ENCODE results near the gene ARID1A. TPM values are rescaled to one million over a fixed set of nuclear protein-coding genes. Genes with fewer than 3 reads are reported as not detected.
"Not testable (repeated sequence)": the region's sequence is repeated elsewhere in the genome, so short reads cannot be mapped to it uniquely, and the experiment has no call there.

ARID1A gene
- total RNA-seq, 1 experiment from 2014 or later = 17.2 TPM

DNA sequence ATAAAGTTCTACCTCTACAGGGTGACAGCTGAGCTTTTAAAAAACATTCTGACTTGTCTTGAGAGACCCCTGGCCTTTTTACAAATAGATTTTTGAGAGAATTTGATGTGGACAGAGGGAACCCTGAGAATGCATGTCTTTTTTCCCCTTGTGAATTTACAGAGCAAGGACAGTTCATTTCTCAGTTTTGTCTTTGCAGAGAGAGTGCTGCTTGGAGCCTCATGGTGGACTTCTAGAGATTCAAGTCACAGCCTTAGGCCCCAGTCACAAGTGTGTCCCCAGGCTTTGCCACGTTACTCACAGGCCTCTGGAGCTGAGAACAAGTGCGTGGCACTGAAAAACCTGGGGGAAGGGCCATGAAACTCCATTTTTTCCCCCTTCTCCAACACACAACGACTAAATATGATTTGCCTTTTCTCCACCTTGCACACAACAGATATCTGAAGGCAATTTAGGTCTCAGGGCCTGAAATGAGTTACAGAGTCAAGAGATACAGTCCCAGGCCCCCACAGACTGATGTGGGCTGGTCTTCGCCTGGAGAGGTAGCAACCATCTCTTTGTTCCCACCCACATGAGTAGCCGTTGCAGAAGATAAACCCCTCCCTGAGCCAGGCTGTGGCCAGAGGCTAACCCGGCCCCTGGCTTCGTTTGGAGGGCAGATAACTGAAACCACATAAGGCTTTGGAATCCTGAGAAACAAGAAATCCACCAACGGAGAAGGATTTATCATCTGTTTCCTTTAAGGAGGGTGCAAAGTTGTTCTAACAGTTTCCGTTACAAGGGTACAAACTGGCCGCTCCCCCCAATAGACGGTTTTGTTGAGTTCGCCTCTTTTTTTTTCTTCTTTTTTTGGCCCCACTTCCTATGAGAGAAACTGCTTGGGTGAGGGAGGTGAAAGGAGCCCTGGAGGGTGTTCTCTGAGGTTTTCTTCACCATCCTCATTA, 90.9 kb downstream of the ARID1A start:
- peak; percentile 73 for DNase-seq (ENCODE audit: low read depth)

DNA sequence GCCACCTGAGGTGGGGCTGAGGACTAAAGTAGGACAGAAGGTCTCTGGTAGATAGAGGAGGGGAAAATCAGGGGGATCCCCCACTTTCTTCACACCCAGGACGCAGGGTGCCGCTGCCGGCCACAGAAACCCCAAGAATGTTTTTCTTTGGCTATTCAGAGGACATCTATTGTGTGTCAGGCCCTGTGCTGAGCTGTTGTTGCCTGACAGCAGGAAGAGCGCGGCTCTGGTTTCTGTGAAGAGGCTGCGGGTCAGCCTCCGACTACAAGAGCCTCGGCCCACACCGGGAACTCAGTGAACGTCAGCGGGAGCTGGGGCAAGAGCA, 91.5 kb downstream of the ARID1A start:
- no peak for DNase-seq (ENCODE audit: low read depth)

GRCh38 chr1:26787706-26788514, 92.1 kb downstream of the ARID1A start, which contains the start of gene PIGV:
PIGV (plus strand) TSS chr1:26787950; CDS start chr1:26790816, 2,866 bp downstream.
- peak; percentile 92 for DNase-seq (ENCODE audit: low read depth)

- no peak for DNase-seq (ENCODE audit: low read depth)
Measured at GRCh38 chr1:26788515-26788785, 92.6 kb downstream of the ARID1A start.

DNA sequence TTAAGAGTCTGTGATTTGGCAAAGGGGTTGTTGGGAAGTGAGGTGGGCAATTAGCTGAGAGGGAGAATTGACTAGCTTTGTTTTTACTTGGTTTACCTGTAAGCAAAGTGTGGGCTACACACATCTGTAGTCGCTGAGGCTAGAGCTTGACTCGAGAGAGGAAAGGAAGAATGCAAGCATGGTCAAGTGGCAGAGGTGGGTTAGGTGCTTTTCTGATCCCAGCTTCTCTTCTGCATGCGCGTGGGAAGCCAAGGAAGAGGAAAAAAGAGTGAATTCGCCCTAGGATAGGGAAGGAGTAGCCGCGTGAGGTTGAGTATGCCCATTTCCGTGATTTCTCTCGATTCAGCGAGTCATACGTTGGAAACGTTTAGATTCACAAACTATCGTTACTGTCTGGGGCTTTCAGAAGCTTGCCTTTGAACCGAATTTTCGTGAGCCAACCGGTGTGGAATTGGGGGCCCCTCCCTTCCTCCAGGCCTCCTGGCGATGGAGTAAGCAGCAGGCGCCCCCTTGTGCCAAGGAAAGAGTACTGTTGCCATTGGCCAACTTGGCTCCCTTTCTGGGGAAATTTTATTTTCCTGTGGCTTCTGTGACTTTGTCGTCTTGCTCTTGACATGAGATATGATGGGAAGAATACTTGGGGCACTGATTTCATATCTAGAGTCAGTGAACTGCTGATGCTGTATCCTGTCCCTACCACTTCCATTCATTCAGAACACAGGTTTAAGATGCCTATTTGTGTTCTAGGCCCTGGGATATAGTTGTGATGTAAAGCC, 93.2 kb downstream of the ARID1A start:
- peak; percentile 81 for DNase-seq (ENCODE audit: low read depth)

GRCh38 chr1:26789612-26789865, 93.7 kb downstream of the ARID1A start:
- no peak for DNase-seq (ENCODE audit: low read depth)

DNA sequence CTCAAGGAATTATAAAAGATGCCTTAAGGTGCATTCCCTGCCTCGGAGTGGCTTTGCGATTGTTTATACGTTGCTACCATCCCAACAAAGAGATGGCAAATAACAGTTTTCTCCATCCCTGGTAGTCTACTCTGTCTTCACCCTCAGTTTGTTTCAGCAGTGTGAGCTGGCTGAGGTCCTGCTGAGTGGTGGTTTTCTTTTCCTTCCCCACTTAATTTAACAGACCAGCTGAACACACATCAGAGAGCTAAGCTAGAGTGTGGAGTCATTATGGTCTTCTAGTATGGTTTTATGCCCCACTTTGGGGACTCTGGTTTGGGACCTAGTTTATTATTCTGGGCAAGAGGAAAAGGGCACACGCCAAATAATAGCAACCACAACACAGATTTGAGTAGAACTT, 94.1 kb downstream of the ARID1A start:
- no peak for DNase-seq (ENCODE audit: low read depth)

GRCh38 chr1:26790551-26790953, 94.7 kb downstream of the ARID1A start:
- peak; percentile 37 for DNase-seq (ENCODE audit: low read depth)

DNA sequence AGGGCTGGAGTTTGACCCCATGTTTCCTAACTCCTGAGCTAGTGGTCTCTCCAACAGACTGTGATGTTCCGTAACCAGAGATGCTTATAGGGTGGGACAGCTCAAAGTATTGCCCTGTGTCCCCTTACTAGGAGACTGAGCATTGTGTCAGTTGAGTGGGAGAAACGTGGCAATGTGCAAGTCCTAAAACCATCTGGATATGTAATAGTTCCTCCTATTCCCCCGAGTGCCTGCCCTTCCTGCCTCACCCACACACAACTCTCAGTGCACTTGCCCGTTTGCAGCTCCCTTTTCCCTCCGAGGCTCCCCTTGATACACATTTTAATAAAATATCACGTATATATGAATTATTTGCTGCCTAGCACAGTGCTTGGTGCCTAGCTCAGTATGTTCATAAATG, 95.3 kb downstream of the ARID1A start:
- no peak for DNase-seq (ENCODE audit: low read depth)

DNA sequence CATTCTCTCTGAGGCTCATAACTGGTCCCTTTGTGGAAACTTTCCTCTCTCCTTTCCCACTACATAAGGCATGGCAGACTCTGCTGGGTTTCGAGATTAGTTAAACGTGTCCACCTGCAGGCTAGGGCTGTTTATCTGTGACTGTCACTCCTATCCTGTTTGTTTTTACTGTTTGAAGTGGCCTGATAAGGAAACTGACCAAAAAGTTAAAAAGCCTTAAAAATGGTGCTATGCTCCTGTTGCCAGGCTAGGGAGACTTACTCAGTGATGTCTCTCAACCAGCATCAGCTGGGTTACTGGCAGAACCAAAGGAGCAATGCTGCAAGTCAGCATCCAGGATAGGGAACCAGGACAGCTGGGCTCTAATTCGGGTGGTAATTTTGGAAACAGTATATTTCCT, 95.8 kb downstream of the ARID1A start:
- no peak for DNase-seq (ENCODE audit: low read depth)

- DNase-seq (ENCODE audit: low read depth) = no peak
Measured at GRCh38 chr1:26792924-26793323, 97.1 kb downstream of the ARID1A start.

DNA sequence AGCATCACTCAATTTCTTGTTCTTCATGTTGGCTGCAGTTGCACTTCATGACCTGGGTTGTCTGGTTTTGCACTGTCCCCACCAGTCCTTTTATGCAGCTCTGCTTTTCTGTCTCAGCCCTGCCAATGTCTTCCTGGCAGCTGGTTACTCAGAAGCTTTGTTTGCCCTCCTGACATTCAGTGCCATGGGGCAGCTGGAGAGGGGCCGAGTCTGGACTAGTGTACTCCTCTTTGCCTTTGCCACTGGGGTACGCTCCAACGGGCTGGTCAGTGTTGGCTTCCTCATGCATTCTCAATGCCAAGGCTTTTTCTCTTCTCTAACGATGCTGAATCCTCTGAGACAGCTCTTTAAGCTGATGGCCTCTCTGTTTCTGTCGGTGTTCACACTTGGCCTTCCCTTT, 98.6 kb downstream of the ARID1A start:
- no peak for DNase-seq (ENCODE audit: low read depth)

GRCh38 chr1:26797627-26798026, 101.8 kb downstream of the ARID1A start:
- no peak for DNase-seq (ENCODE audit: low read depth)

DNA sequence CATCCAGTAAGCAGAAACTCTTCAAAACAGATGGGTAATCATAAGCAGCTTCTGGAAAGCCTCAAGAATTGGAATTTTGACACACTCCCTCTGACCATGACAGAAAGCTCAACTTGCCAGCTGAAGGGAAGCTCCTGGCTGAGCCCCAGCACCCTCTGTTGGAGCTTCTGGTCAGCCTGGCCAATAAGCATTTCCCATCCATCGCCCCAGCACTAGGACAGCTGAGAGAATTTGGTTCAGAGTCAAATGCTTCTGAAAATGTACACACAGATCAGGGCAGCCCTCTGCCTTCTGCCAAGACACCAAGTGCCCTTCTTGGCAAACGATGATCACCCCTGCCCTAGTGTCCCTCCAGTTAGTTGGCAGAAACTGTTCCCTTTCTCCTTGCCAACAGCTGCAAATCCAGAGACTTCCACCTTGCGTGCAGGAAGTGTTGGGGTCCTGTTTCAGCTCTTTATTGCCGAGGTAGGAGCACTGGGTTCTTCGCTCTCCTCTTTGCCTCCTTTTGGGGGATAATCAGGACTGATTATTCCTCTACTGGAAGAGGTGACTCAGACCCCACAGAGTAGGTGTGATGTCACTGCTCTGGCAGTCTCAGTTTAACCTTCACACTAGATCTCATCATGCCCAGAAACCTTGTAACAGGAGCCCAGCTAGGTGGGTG, 103.8 kb downstream of the ARID1A start:
- DNase-seq (ENCODE audit: low read depth) = peak; percentile 69

- not testable (repeated sequence) for DNase-seq (ENCODE audit: low read depth)
Measured at GRCh38 chr1:26803932-26804331, 108.1 kb downstream of the ARID1A start.

- DNase-seq (ENCODE audit: low read depth) = peak; percentile 70
Measured at GRCh38 chr1:26810105-26810504, 114.3 kb downstream of the ARID1A start.

- DNase-seq (ENCODE audit: low read depth) = no peak
Measured at GRCh38 chr1:26811057-26811456, 115.2 kb downstream of the ARID1A start.

DNA sequence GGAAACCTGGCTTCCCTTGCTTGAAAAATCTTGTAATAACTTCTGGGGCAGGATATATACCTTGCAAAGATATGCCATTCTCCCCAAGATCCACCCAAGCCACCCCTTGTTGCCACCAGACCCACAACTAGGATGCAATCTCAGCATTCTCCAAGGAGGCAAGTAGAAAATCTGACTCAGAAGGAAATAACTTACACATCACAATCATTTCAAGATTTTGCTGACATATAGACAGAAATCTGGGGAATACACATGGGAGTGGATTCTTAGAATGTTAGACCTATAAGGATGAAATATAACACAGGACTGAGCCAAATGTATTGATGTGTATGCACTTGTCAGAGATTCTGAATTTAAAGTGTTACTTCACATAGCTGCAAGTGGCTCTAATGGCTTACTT, 115.9 kb downstream of the ARID1A start:
- no peak for DNase-seq (ENCODE audit: low read depth)

DNA sequence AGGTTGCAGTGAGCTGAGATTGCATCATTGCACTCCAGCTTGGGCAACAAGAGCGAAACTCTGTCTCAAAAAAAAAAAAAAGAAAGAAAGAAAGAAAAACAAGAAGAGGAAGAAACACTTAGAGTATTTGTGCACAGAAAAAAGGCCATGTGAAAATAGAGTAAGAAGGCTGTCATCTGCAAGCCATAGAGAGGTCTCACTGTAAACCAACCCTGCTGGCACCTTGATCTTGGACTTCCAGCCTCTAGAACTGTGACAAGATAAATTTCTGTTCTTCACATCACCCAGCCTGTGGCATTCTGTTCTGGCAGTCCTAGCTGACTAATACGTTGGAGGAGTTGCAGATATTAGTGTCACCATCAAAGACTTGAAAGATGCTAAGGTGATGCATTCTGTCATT, 118.6 kb downstream of the ARID1A start:
- DNase-seq (ENCODE audit: low read depth) = no peak

GRCh38 chr1:26814893-26815292, 119.1 kb downstream of the ARID1A start:
- DNase-seq (ENCODE audit: low read depth) = no peak

DNA sequence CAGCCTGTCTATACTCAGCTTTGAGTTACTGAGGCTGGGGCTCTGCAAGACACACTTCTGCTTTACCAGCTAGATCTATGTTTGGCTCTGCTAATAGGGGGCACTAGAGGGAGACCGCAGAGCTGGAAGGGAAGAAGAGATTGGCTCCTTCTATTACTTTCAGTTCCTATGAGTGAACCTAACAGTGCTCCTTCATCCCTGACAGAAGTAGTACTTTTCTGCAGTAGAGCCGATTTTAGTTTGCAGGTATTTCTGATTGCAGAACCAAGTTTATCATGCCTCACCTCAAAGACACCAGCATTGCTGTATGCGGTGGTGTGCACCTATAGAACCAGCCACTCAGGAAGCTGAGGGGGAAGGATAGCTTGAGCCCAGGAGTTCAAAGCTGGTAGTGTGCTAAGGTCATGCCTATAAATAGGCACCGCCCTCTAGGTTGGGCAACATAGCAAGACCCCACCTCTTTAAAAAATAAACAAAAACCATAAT, 125.0 kb downstream of the ARID1A start:
- no peak for DNase-seq (ENCODE audit: low read depth)

All from HT1080 (cell line).